ENCODE results near the gene BAMBI.

Gene BAMBI

GRCh38 chr10:28676326-28676967, 874 bp upstream of the BAMBI start:
- no peak for DNase-seq

GRCh38 chr10:28677888-28678686, 766 bp downstream of the BAMBI start:
- peak in 1 of 2 experiments; percentile 27 for DNase-seq

GRCh38 chr10:28678687-28679457, 1.6 kb downstream of the BAMBI start:
- peak in 1 of 2 experiments; percentile 4 for DNase-seq

GRCh38 chr10:28679581-28680357, 2.4 kb downstream of the BAMBI start:
- no peak for DNase-seq

- DNase-seq, result no peak
Measured at GRCh38 chr10:28680358-28680752, 3.0 kb downstream of the BAMBI start.

DNA sequence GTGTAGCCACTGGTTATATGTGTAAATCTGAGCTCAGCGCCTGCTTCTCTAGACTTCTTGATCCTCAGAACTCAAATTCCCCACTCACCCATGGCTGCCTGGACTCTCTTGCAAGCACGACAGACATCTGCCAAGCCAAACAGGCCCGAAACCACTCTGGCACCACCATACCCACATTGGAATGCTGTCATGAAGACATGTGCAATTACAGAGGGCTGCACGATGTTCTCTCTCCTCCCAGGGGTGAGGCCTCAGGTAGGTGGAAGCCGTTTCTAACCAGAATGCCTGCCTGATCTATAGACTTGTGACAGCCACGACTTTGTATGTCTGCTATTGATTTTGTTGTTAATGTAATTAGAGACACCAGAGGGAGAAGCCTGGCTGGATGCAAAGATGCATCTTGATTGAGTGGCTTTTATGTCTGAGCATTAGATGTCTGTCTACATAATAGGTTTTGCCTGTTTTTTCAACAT, 4.0 kb downstream of the BAMBI start:
- DNase-seq, result no peak

DNA sequence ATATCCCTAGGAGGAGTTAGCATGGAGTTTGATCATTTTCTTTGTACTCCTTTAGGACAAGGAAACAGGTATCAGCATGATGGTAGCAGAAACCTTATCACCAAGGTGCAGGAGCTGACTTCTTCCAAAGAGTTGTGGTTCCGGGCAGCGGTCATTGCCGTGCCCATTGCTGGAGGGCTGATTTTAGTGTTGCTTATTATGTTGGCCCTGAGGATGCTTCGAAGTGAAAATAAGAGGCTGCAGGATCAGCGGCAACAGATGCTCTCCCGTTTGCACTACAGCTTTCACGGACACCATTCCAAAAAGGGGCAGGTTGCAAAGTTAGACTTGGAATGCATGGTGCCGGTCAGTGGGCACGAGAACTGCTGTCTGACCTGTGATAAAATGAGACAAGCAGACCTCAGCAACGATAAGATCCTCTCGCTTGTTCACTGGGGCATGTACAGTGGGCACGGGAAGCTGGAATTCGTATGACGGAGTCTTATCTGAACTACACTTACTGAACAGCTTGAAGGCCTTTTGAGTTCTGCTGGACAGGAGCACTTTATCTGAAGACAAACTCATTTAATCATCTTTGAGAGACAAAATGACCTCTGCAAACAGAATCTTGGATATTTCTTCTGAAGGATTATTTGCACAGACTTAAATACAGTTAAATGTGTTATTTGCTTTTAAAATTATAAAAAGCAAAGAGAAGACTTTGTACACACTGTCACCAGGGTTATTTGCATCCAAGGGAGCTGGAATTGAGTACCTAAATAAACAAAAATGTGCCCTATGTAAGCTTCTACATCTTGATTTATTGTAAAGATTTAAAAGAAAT, 4.8 kb downstream of the BAMBI start:
- no peak for DNase-seq

- no peak for DNase-seq
Measured at GRCh38 chr10:28684157-28684985, 7.0 kb downstream of the BAMBI start.

GRCh38 chr10:28684986-28685580, 7.8 kb downstream of the BAMBI start:
- DNase-seq, result no peak

DNA sequence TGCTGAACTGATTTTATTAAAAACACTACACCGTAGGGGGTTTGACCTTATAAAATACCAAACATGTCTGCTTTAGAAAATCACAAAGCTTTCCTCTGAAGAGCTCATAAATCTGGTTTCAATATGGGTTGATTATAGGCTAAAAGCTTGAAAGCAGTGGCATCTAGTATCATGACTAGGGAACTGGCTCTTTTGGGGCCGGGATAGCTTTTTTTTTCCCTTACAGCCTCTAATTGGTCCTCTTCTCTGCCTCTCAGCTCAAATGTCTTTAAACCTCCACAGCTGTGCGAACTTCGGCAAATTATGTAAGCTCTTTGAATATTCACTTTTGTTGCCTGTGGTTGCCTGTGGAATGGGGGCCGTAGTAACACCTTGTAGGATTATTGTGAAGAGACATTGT, 8.4 kb downstream of the BAMBI start:
- DNase-seq, result no peak

DNA sequence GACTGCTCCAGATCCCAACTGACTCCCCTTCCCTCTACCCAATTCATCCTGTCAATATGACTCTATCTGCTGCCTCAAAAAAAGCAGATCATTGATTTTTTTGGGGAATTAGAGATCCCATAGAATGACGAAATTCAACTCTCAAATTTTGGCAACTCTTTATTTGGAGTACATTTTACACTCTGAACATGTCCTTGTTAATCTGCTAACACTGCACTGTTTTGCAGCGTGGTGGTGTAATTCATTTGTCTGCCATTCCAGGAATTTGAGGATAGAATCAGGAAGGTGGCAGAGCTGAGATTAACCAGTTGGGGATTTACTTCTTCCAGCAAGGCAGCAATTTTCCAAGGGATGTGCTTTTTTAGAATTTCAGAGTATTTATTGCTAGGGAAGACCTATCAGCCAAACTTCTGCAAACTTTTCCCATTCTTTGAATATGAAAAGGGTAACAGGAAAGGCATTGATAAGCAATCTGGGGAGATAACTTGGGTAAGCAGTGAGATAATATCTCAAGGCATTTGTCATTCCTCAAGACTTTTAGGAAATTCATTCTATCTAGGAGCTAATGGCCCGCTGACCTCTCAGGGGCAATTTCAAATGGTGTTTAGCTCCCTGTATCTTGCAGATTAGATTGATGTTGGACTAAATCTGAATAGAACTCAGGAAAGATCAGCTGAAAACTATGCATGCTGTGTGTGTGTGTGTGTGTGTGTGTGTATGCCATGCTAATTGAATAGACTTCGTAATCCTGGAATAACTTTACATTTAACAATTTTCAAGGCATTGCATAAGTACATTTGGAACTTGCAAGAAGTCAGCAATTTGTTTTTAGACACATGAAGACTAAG, 9.7 kb downstream of the BAMBI start:
- no peak for DNase-seq

GRCh38 chr10:28687683-28688001, 10.3 kb downstream of the BAMBI start:
- no peak for DNase-seq

DNA sequence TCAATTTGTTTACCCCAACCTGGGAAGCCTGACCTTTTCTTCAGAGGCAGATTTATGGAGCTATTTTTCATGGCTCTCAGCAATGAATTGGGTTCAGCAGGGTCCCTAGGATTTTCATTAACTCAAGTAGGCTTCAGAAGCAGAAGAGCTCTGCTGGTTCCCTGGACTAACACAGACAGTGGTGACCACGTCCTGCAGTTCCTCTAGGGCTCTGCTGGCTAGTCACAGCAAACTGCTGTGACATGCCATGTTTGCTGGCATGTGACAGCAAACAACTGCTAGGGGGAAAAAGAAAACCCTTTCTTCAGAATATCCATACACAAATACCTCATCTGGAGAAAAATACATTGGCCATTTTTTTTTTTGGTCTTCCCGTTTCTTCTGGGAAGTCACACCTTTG, 13.2 kb downstream of the BAMBI start:
- DNase-seq, result no peak

GRCh38 chr10:28691187-28691694, 13.9 kb downstream of the BAMBI start:
- no peak for DNase-seq

DNA sequence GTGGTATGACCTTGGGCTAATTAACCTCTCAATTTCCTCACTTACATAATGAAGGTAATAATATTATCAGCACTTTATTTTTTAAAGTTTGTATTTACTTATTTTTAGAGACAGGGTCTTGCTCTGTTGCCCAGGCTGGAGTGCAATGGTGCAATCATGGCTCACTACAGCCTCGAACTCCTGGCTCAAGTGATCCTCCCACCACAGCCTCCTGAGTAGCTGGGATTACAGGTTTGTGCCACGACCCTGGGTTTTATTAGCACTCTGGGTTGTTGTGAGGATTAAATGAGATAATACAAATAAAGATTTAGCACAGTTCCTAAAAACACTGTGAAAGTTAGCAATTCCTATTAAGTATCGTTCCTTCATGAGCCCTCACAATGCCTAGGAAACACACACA, 14.7 kb downstream of the BAMBI start:
- no peak for DNase-seq

- no peak for DNase-seq
Measured at GRCh38 chr10:28694530-28694929, 17.2 kb downstream of the BAMBI start.

DNA sequence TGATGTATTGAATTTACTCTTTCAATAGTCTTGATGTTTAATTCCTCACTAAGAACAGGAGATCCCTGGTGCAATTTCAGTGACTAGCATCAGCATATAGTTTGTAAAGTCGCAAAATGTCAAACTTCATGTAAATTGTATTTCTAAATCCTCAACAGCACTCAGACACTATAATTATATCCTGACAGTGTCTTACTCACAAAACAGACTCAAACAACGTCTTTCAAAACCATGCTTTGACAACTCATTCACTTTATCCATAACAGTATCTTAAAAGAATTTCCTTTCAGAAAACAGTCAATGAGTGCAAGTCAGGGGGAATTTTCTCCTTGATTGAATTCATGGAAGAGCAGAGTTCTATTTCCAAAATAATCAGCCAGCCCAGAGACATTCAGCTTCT, 20.8 kb downstream of the BAMBI start:
- DNase-seq, result no peak

DNA sequence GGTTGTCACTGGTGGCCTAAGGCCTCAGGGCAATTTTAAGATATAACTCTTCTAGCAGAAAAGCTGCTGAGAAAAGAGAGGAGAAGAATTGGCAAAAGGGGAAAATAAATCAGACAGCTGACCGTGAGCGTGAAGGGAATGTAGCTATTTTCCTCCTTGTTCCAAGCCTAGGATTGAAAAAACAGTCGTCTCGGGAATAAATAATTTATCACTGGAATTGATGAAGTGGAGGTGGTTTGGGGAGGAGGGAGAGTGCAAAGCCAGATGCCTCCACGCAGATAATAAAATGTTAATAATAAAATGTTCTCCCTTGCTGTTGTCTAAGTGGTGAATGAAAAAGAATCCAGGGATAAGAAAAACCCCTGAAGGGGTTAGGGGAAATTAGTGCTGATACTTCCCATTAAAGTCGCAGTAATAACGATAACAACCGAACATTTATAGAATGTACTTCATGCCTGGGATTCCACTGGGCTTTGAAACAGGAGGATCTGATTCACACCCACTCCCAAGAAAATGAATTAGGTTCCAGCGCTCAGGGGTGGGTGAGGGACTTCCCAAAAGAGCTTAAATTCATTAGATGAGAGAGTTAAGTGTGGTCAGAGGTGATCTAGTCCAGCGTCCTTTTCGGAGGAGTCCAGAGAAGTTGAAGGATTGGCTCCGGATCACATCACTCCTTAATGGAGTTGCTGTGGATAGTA, 27.3 kb downstream of the BAMBI start:
- no peak for DNase-seq

GRCh38 chr10:28705472-28705871, 28.2 kb downstream of the BAMBI start:
- DNase-seq, result no peak

Data from NCI-H526 (cell line).